NCI-H345 treated with DMSO at 0.1 percent for 48 hours (cell line): Measurements from ENCODE around the gene SFXN2.
"Not testable (repeated sequence)": the region's sequence is repeated elsewhere in the genome, so short reads cannot be mapped to it uniquely, and the experiment has no call there.

Experiments used
- DNase-seq: peaks from one replicate; lab custom pipeline; 2025; ENCODE audit not compliant: unreplicated experiment; lab: John Stamatoyannopoulos, UW

SFXN2 gene

GRCh38 chr10:102752934-102753664, 38.7 kb downstream of the SFXN2 start:
- no peak for DNase-seq

- DNase-seq = no peak
Observed at GRCh38 chr10:102753718-102754117, 39.3 kb downstream of the SFXN2 start.

DNA sequence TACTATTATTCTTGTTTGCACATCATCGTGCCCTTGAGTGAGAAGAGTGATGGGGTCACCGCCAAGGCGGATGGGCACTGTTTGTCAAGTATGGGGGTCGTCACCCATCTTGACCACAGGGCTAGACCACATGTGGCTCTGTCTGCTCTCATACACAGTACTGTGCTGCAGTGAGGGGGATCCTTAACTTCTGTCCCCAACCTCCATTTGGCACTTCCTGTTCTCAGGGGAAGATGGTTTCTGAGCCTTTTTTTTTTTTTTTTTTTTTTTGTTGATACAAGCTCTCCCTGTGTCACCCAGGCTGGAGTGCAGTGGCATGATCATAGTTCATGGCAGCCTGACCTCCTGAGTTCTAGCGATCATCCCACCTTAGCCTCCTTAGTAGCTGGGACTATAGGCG, 42.9 kb downstream of the SFXN2 start:
- DNase-seq = no peak

GRCh38 chr10:102758240-102758932, 44.0 kb downstream of the SFXN2 start:
- DNase-seq = no peak

- DNase-seq = not testable (repeated sequence)
Observed at GRCh38 chr10:102758933-102759262, 44.5 kb downstream of the SFXN2 start.

- no peak for DNase-seq
Observed at GRCh38 chr10:102759497-102760210, 45.2 kb downstream of the SFXN2 start.

GRCh38 chr10:102761981-102762380, 47.5 kb downstream of the SFXN2 start:
- no peak for DNase-seq

- no peak for DNase-seq
Observed at GRCh38 chr10:102762401-102763015, 48.1 kb downstream of the SFXN2 start.

- DNase-seq = no peak
Observed at GRCh38 chr10:102763037-102763607, 48.7 kb downstream of the SFXN2 start.

DNA sequence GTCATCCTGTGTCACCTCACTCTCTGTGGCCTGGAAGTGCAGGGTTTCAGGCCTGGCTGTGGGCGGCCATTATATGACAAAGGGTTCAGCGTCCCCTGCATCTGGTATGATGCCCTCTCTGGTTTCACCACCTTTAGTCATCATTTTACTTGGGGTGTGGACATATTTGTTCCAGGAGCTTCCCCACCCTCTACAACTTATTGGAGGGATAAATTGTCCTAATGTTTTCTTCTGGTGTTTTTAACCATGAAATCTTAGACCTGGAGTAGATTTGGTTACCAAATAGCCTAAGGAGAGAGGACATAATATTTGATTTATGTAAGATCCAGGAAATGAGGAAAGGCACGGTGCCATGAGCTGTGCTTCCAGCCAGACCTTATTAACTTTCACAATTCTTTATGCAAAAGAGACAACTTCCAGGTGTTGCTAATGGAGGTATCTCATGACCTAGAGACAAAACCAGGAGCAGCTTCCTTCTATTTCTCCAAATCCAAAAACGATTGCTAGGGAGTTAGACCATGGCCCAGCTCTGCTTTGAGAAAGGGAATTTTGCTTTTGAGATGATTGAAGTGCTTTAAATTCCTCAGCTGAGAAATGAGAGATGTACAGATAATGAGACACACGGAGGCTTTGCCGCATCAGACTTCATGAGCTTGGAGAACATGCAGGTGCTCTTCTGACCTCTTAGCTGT, 50.2 kb downstream of the SFXN2 start:
- no peak for DNase-seq

DNA sequence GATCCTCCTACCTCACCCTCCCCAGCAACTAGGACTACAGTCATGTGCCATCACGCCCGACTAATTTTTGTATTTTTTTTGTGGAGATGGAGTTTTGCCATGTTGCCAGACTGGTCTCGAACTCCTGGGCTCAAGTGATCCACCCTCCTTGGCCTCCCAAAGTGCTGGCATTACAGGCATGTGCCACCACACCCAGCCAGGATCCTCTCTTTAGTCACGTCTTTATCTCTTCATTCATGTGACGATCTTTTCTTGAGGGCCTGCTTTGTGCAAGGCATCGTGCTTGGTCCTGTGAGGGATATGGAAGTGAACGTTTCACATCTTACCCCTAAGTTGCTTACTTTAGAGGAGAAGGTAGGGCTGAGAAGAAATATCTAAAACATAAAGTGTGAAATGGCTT, 50.9 kb downstream of the SFXN2 start:
- DNase-seq = no peak

GRCh38 chr10:102767428-102768160, 53.2 kb downstream of the SFXN2 start:
- no peak for DNase-seq

- DNase-seq = no peak
Observed at GRCh38 chr10:102769375-102770107, 55.1 kb downstream of the SFXN2 start.

GRCh38 chr10:102770108-102770482, 55.7 kb downstream of the SFXN2 start:
- no peak for DNase-seq

DNA sequence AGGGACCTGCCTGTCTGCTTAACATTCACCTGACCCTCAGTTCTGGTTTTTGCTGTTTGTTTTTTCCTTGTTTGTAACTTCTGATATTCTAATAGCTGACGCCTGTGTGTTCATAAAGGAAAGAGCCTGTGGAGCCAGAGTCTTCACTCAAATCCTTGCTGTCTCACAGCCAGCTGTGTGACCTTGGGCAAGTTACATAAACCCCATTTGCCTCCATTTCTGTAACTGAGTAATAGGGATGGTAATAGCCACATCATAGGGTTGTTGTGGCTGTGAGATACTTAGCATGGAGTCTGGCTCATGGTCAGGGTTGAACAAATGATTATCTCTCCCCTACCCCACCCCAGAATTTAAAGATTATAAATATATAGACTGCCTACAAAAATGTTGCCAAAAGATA, 56.4 kb downstream of the SFXN2 start:
- no peak for DNase-seq

DNA sequence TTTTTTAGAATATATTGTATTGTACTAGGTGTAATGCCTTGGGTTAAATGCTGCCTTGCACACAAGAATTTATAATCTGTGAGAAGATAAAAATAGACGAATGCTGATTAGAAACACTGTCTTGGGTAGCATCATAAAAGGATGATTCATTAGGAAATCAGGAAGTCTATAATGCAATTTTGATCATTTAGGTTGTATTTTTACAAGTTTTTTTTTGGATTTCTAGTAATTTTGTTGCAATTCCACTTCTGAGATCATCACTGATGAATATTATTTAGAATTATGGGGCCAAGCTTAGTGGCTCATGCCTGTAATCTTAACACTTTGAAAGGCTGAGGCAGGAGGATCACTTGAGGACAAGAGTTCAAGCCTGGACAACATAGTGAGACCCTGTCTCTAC, 58.9 kb downstream of the SFXN2 start:
- no peak for DNase-seq

GRCh38 chr10:102773986-102774385, 59.5 kb downstream of the SFXN2 start:
- no peak for DNase-seq

- DNase-seq = no peak
Observed at GRCh38 chr10:102775201-102775934, 60.9 kb downstream of the SFXN2 start.
